HG03565 (cell line): ENCODE data around the gene TPCN1.

Experiments
- ATAC-seq: cut with Tn5 transposase; IDR thresholded peaks from one replicate; pipeline ENCODE4 v1.9.1; 2021; ENCODE audit warnings: mild to moderate bottlenecking, moderate library complexity; ENCODE audit not compliant: unreplicated experiment

TPCN1 gene

GRCh38 chr12:113257564-113257963 lies 36.3 kb downstream of the TPCN1 start:
- no peak for ATAC-seq

GRCh38 chr12:113260127-113260526 lies 38.9 kb downstream of the TPCN1 start:
- no peak for ATAC-seq

GRCh38 chr12:113260636-113261300 lies 39.5 kb downstream of the TPCN1 start:
- no peak for ATAC-seq

GRCh38 chr12:113261847-113262470 lies 40.7 kb downstream of the TPCN1 start:
- ATAC-seq = no peak

GRCh38 chr12:113262710-113263109 lies 41.4 kb downstream of the TPCN1 start:
- no peak for ATAC-seq

- ATAC-seq = no peak
These were observed 42.2 kb downstream of the TPCN1 start for GRCh38 chr12:113263431-113263963.

GRCh38 chr12:113266106-113266895 lies 45.0 kb downstream of the TPCN1 start:
- ATAC-seq = no peak

- ATAC-seq = no peak
These were observed 46.4 kb downstream of the TPCN1 start for GRCh38 chr12:113267621-113268020.

GRCh38 chr12:113268136-113268535 lies 46.9 kb downstream of the TPCN1 start:
- ATAC-seq = no peak

- ATAC-seq = no peak
These were observed 47.4 kb downstream of the TPCN1 start for GRCh38 chr12:113268621-113269020.

GRCh38 chr12:113269257-113269943 lies 48.1 kb downstream of the TPCN1 start:
- ATAC-seq = no peak

- ATAC-seq = no peak
These were observed 49.4 kb downstream of the TPCN1 start for GRCh38 chr12:113270709-113271009.

- ATAC-seq = no peak
These were observed 50.2 kb downstream of the TPCN1 start for GRCh38 chr12:113271466-113271852.

- no peak for ATAC-seq
These were observed 50.7 kb downstream of the TPCN1 start for GRCh38 chr12:113271853-113272561.

- ATAC-seq = no peak
These were observed 51.9 kb downstream of the TPCN1 start for GRCh38 chr12:113273053-113273725.

- no peak for ATAC-seq
These were observed 53.6 kb downstream of the TPCN1 start for GRCh38 chr12:113274848-113275247.

- ATAC-seq = no peak
These were observed 55.0 kb downstream of the TPCN1 start for GRCh38 chr12:113276306-113276705.

GRCh38 chr12:113276946-113277500 lies 55.8 kb downstream of the TPCN1 start:
- no peak for ATAC-seq

GRCh38 chr12:113277511-113277910 lies 56.2 kb downstream of the TPCN1 start:
- ATAC-seq = no peak

GRCh38 chr12:113278141-113278540 lies 56.9 kb downstream of the TPCN1 start:
- ATAC-seq = no peak
